OCI-LY1 (cell line): ENCODE data around the gene MINDY3.

Source experiments
- H2AFZ ChIP-seq: fragments of 200-600 bp; sonication (generic), shearing (Covaris generic); 2 replicates; pipeline ENCODE4 v1.6.0; 2014; ENCODE audit warnings: antibody characterized with exemption, mild to moderate bottlenecking, low read length
- H3F3A ChIP-seq: fragments of 200-600 bp; sonication (generic), shearing (Covaris generic); 2 replicates; pipeline ENCODE4 v1.6.0; 2014; ENCODE audit warnings: mild to moderate bottlenecking, antibody characterized with exemption, low read length, moderate library complexity; ENCODE audit not compliant: insufficient read depth
- H3K27ac ChIP-seq: fragments of 200-600 bp; sonication (generic); 2 replicates; pipeline ENCODE4 v1.5.1; 2014; ENCODE audit warnings: low read length, mixed run types, mild to moderate bottlenecking, low read depth; ENCODE audit not compliant: poor library complexity, severe bottlenecking
- H3K27me3 ChIP-seq: fragments of 200-600 bp; sonication (generic); 2 replicates; pipeline ENCODE4 v1.6.0; 2014; ENCODE audit warnings: antibody characterized with exemption, mild to moderate bottlenecking, low read length, moderate library complexity; ENCODE audit not compliant: insufficient read depth
- H3K36me3 ChIP-seq: fragments of 200-600 bp; sonication (generic); 2 replicates; pipeline ENCODE4 v1.6.1; 2014; ENCODE audit warnings: mild to moderate bottlenecking, antibody characterized with exemption, low read length, moderate library complexity, mixed read lengths; ENCODE audit not compliant: insufficient read depth
- H3K4me1 ChIP-seq: fragments of 200-600 bp; sonication (generic); 2 replicates; pipeline ENCODE4 v1.5.1; 2014; ENCODE audit warnings: mild to moderate bottlenecking, low read length, moderate library complexity; ENCODE audit not compliant: insufficient read depth, severe bottlenecking
- H3K4me2 ChIP-seq: fragments of 200-600 bp; sonication (generic), shearing (Covaris generic); 2 replicates; pipeline ENCODE4 v1.6.1; 2014; ENCODE audit warnings: low read length
- H3K4me3 ChIP-seq: fragments of 200-600 bp; sonication (generic); 2 replicates; pipeline ENCODE4 v1.5.1; 2014; ENCODE audit warnings: low read length, low read depth, mild to moderate bottlenecking, mixed read lengths; ENCODE audit not compliant: poor library complexity, severe bottlenecking
- H3K79me2 ChIP-seq: fragments of 200-600 bp; shearing (Covaris generic); 2 replicates; pipeline ENCODE4 v1.6.1; 2016; ENCODE audit warnings: mixed run types, low read length, mixed read lengths; ENCODE audit not compliant: insufficient read depth
- H3K9ac ChIP-seq: fragments of 200-600 bp; sonication (generic), shearing (Covaris generic); 2 replicates; pipeline ENCODE4 v1.6.1; 2014; ENCODE audit warnings: mild to moderate bottlenecking, low read length, mixed read lengths
- H3K9me2 ChIP-seq: fragments of 200-600 bp; sonication (generic), shearing (Covaris generic); 2 replicates; pipeline ENCODE4 v1.6.1; 2014; ENCODE audit warnings: low read depth, mild to moderate bottlenecking, low read length, mixed read lengths
- H3K9me3 ChIP-seq: fragments of 200-600 bp; shearing (Covaris generic); 2 replicates; pipeline ENCODE4 v1.6.1; 2014; ENCODE audit warnings: low read length, mixed read lengths
- H4K20me1 ChIP-seq: fragments of 200-600 bp; sonication (generic), shearing (Covaris generic); 2 replicates; pipeline ENCODE4 v1.6.0; 2016; ENCODE audit warnings: mild to moderate bottlenecking, low read length; ENCODE audit not compliant: insufficient read depth
- CTCF ChIP-seq: fragments of 200-600 bp; sonication (generic), shearing (Covaris generic); IDR thresholded peaks from 2 replicates; pipeline ENCODE4 v1.5.1; 2017; ENCODE audit warnings: mild to moderate bottlenecking, antibody characterized with exemption, low read length, moderate library complexity, mixed read lengths
- EZH2 ChIP-seq: fragments of 200-600 bp; sonication (generic), shearing (Covaris generic); IDR thresholded peaks from 2 replicates; pipeline ENCODE4 v1.8.0; 2017; ENCODE audit warnings: borderline replicate concordance, mixed run types, mild to moderate bottlenecking, antibody characterized with exemption, low read length, moderate library complexity, mixed read lengths

MINDY3 gene

GRCh38 chr10:15801147-15801546 is 59.2 kb downstream of the MINDY3 start:
- Histone ChIP-seq H4K20me1 (no peaks in the 10 kb centered on the region), H3K27ac (no peak overlapping the region), H3K4me3 (no peak overlapping the region), H3K4me1 (no peaks in the 10 kb centered on the region), H3K9me2 (no peaks in the 10 kb centered on the region), H3K27me3 (no peaks in the 10 kb centered on the region), H2AFZ (no peak overlapping the region), H3K36me3 (peaks cover 32% of the 10 kb centered on the region), H3F3A (no peaks in the 10 kb centered on the region), H3K4me2 (no peak overlapping the region), H3K9ac (no peak overlapping the region), H3K9me3 (no peaks in the 10 kb centered on the region), H3K79me2 (no peaks in the 10 kb centered on the region)
- no peak for TF ChIP-seq CTCF
- no peak for TF ChIP-seq EZH2

GRCh38 chr10:15797346-15797745 is 63.0 kb downstream of the MINDY3 start:
- no peak overlapping the region for H3K9ac ChIP-seq
- H3K4me2 ChIP-seq, result no peak overlapping the region
- H3K27me3 ChIP-seq, result no peaks in the 10 kb centered on the region
- no peaks in the 10 kb centered on the region for H3F3A ChIP-seq
- no peaks in the 10 kb centered on the region for H4K20me1 ChIP-seq
- no peaks in the 10 kb centered on the region for H3K79me2 ChIP-seq
- H2AFZ ChIP-seq, result no peak overlapping the region
- no peak for TF ChIP-seq EZH2
- TF ChIP-seq CTCF, result no peak
- no peak overlapping the region for H3K27ac ChIP-seq
- H3K4me1 ChIP-seq, result no peaks in the 10 kb centered on the region
- H3K4me3 ChIP-seq, result no peak overlapping the region
- no peaks in the 10 kb centered on the region for H3K9me2 ChIP-seq
- no peaks in the 10 kb centered on the region for H3K9me3 ChIP-seq
- peaks cover 38% of the 10 kb centered on the region for H3K36me3 ChIP-seq

- Histone ChIP-seq H4K20me1 (no peaks in the 10 kb centered on the region), H3F3A (no peaks in the 10 kb centered on the region), H3K4me2 (no peak overlapping the region), H3K36me3 (peaks cover 33% of the 10 kb centered on the region), H3K9me2 (no peaks in the 10 kb centered on the region), H3K79me2 (no peaks in the 10 kb centered on the region), H3K27ac (no peak overlapping the region), H3K4me3 (no peak overlapping the region), H3K27me3 (no peaks in the 10 kb centered on the region), H3K4me1 (no peaks in the 10 kb centered on the region), H3K9me3 (no peaks in the 10 kb centered on the region), H3K9ac (no peak overlapping the region), H2AFZ (no peak overlapping the region)
- TF ChIP-seq CTCF (no peak), EZH2 (no peak)
Measured at GRCh38 chr10:15796762-15797161, 63.5 kb downstream of the MINDY3 start.
